T-cell (primary cell): ENCODE results near the gene OSBP. TPM values are rescaled to one million over a fixed set of nuclear protein-coding genes. Genes with fewer than 3 reads are reported as not detected.

Experiments
- ATAC-seq, 4 experiments: fragments of 200-7000 bp in 3 of 4; fragments of 150-1000 bp in 1 of 4; cut with Tn5 transposase; replicated peaks in 1 of 4; 1 replicate in 3 of 4; 2 replicates in 1 of 4; pipeline ENCODE4 v1.10.0; 2021; ENCODE audit warnings: moderate library complexity in 3 of 4, mild to moderate bottlenecking in 2 of 4, moderate number of reproducible peaks in 1 of 4
- CTCF ChIA-PET, 2 donors: fragments of 300-600 bp; sonication (Branson Sonifier 250); formaldehyde crosslinking; loops; one replicate each; lab custom pipeline; 2022; ENCODE audit warnings: antibody characterized with exemption in 2 of 2; lab: Charles Lee
- POLR2A ChIA-PET, 2 donors: fragments of 300-600 bp; sonication (Branson Sonifier 250); formaldehyde crosslinking; loops; one replicate each; lab custom pipeline; 2022; ENCODE audit warnings: antibody characterized with exemption in 2 of 2; lab: Charles Lee
- DNase-seq, 35 experiments: peaks; one replicate each; pipeline versions ENCODE4 v3.0.0 to v3.0.0-alpha.2; 2013 to 2023
- H3K27ac ChIP-seq: one replicate; pipeline ENCODE4 v1.5.1; 2013; ENCODE audit warnings: low read length
- H3K27me3 ChIP-seq, 2 experiments: replicated peaks in 1 of 2; 1 replicate in 1 of 2; 2 replicates in 1 of 2; pipeline versions ENCODE4 v1.6.1 to v1.7.0; 2013; ENCODE audit warnings: low read length in 1 of 2, mixed read lengths in 1 of 2; ENCODE audit not compliant: control insufficient read depth in 2 of 2, insufficient read depth in 2 of 2; ENCODE audit errors: extremely low read depth in 1 of 2
- H3K36me3 ChIP-seq, 2 donors: 1 replicate in 1 of 2; 2 replicates in 1 of 2; pipeline versions ENCODE4 v1.6.1 to v1.7.0; 2013; ENCODE audit warnings: low read length in 1 of 2; ENCODE audit not compliant: control insufficient read depth in 2 of 2, insufficient read depth in 1 of 2; ENCODE audit errors: extremely low read depth in 1 of 2
- H3K4me1 ChIP-seq, 2 experiments: 1 replicate in 1 of 2; 2 replicates in 1 of 2; pipeline versions ENCODE4 v1.6.1 to v1.7.0; 2013; ENCODE audit warnings: low read length in 2 of 2, mixed read lengths in 1 of 2; ENCODE audit not compliant: insufficient read depth in 2 of 2, control insufficient read depth in 1 of 2; ENCODE audit errors: extremely low read depth in 1 of 2
- H3K4me3 ChIP-seq, 2 donors: 1 replicate in 1 of 2; 2 replicates in 1 of 2; pipeline versions ENCODE4 v1.5.1 to v1.7.0; 2013; ENCODE audit warnings: mild to moderate bottlenecking in 2 of 2, low read length in 1 of 2, moderate library complexity in 1 of 2; ENCODE audit not compliant: control insufficient read depth in 1 of 2; ENCODE audit errors: extremely low read depth in 1 of 2
- H3K9me3 ChIP-seq: 2 replicates; pipeline ENCODE4 v1.7.0; 2013
- H3K27ac Mint-ChIP-seq, 2 donors: one replicate each; pipeline ENCODE4 v1.8.0; 2020 to 2021; ENCODE audit warnings: mild to moderate bottlenecking in 2 of 2, mixed read lengths in 2 of 2
- H3K27me3 Mint-ChIP-seq, 2 donors: one replicate each; pipeline ENCODE4 v1.8.0; 2021 to 2022; ENCODE audit warnings: mixed read lengths in 2 of 2
- H3K36me3 Mint-ChIP-seq: one replicate; pipeline ENCODE4 v1.8.0; 2021; ENCODE audit warnings: mixed read lengths
- H3K4me1 Mint-ChIP-seq, 3 donors: one replicate each; pipeline ENCODE4 v1.8.0; 2020 to 2022; ENCODE audit warnings: mixed read lengths in 3 of 3, mild to moderate bottlenecking in 1 of 3
- H3K4me3 Mint-ChIP-seq, 3 donors: one replicate each; pipeline ENCODE4 v1.8.0; 2020 to 2022; ENCODE audit warnings: mild to moderate bottlenecking in 3 of 3, mixed read lengths in 3 of 3, moderate library complexity in 3 of 3
- H3K9me3 Mint-ChIP-seq, 3 donors: one replicate each; pipeline ENCODE4 v1.8.0; 2020 to 2022; ENCODE audit warnings: mixed read lengths in 3 of 3
- WGBS: methylation state at CpG from one replicate; pipeline ENCODE4 v1.1.5; 2013; ENCODE audit warnings: missing lambda C conversion rate; ENCODE audit not compliant: insufficient coverage; 5-methylcytosine and 5-hydroxymethylcytosine counted together
- total RNA-seq, 35 experiments: library from RNA in 6 of 35; stranded (reverse) in 6 of 35; fragments of 120-200 nt in 1 of 35; gene quantifications; one replicate each; pipeline versions ENCODE4 v1.2.1 to v1.2.4 and lab custom pipeline; 2013 to 2026

The OSBP gene
- total RNA-seq, 5 donors from 2014 or later (not counting 1 experiment from before 2014, with no cell fraction given): 44.0 to 59.0 (median 46.2) TPM

DNA sequence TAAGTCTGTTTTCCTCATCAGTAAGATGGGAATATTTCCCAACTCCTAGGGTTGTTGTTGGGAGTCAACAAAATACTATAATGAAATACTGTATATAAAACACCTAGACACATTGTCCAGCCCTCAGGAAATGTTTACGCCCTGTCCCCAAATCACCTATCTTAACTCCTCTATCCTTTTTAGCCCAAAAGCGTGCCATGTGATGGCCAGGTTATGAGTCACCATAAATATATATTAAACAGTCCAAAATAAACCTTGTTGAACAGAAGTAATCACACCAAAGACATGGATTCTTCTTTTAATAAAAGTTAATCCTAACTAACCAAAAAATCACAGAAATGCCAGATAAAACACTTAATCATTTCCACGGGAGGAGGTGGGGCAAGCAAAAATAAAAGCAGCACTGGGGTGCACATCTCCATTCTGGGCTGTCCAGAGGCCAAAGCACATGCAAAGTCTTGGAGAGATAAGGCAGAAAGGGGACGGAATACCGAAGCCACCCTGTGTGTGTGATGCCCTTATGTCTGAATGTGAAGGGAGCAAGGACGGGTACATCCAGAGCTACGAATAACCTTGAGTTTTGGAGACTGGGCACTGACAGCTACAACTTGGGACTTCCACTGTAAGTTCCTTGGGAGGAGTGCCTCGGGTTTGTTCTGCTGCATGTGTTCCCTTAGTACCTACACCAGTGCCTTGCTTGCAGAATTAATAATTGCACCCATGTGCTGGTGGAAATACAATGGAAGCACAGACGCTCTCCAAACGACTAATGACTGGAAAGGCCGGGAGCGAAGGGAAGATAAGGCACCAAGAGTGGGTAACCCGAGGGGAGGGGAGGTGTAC is 1.1 kb downstream of the OSBP start:
- Histone ChIP-seq H3K27ac (peak overlapping the region; percentile 68), H3K36me3 (peaks cover 0 to 23% of the 10 kb centered on the region in 2 donors), H3K27me3 (no peaks in the 10 kb centered on the region), H3K4me1 (peaks cover 24% of the 10 kb centered on the region in 2 experiments), H3K4me3 (peak overlapping the region; percentile 84 to 97), H3K9me3 (no peaks in the 10 kb centered on the region)
- ChIA-PET CTCF (interaction anchor here (0.5 to 3.2 kb wide), 3 partner anchors 54 to 77 kb away, joined by 3 to 35 read pairs (median 4); partner anchors contain the start of gene PATL1 (in 1 of the 2)), POLR2A (interaction anchor here in 1 of 2 donors (1.8 to 3.4 kb wide), 2 partner anchors 48 to 54 kb away, joined by 8 to 45 read pairs; partner anchors contain the start of gene PATL1)
- Mint-ChIP-seq H3K4me1 (peaks cover 46 to 56% (median 52%) of the 10 kb centered on the region in 3 donors), H3K36me3 (peaks cover 13% of the 10 kb centered on the region), H3K27ac (peak overlapping the region; percentile 83 to 91), H3K9me3 (no peaks in the 10 kb centered on the region), H3K27me3 (no peaks in the 10 kb centered on the region), H3K4me3 (peak overlapping the region; percentile 89 to 96 (median 93))
- WGBS: 3% methylated on average over 6 of the region's 13 CpGs
- no peak for ATAC-seq
- DNase-seq: peak in 1 of 35 experiments; percentile 1

DNA sequence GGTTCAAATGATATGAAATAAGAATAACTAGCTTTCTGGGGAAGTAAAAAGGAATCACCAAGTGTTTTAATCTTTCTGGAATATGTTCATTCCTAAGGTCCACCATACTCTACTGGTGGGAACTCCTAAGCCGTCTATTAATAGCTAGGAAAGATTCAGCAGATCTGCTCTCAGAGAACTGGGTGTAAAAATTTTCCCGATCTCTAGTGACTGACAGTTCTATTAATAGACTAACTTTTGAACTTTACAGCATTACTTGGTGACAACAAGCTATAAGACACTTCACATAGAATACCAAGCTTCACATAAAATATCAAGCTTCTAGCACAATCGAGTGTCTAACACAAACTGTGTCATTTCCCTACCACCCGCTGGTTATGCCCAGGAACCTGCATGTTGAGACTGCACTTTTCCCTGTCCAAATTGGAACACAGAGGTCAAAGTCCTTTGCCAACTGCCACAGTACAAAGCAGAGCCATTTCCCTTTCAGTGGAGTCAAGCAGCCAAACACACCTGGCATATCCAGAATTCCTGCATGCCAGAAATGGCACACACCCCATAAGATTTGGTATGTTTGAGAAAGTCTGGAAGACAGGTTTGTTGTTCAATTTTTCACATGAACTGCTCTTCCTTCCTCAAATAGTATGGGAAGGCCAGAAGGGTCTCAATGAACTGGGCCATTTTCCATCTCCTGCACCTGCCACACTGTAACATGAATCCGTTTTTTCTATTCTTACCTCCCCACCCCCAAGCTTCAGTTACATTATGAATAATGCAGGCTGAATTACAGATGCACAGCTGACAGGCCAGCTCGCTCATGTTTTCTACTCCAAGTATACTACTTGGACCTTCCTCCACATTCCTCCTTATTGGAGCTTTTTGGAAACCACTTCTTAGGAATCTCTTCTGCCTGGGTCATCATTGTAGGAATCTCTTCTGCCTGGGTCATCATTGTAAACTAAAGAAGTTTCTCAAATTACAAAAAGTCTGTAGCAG is 3.7 kb downstream of the OSBP start:
- POLR2A ChIA-PET: interaction anchor here in 1 of 2 donors (0.8 kb wide), 1 partner anchor 14 kb away, joined by 3 read pairs; no protein-coding TSS in a partner anchor
- H3K4me3 ChIP-seq: no peak overlapping the region

DNA sequence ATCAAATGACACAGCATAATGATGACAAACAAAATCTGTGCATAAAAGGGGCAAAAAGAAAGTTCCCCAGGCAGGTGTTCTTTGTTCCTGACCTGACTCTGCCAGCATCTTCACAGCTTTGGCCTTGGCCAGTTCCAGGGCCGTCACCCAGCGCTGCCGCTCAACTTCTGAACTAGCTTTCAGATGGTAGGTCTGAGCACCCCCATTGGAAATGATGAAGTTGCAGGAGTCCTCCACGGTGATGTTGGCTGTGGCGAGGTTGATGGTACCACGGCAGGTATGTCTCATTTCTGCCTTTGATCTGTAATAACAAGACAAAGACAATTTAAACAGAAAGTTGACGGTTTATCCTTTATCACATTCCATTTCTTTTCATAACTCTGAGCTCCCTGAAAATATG is 5.3 kb downstream of the OSBP start:
- WGBS: 89% methylated on average over 6 of the region's 7 CpGs
- ChIA-PET POLR2A (interaction anchor here in 1 of 2 donors (0.6 kb wide), 1 partner anchor 31 kb away, joined by 4 read pairs; no protein-coding TSS in a partner anchor), CTCF (interaction anchor here in 1 of 2 donors (0.7 kb wide), 1 partner anchor 60 kb away, joined by 5 read pairs; no protein-coding TSS in a partner anchor)
- ATAC-seq (no peak), DNase-seq (no peak)
- no peaks in the 10 kb centered on the region for H3K27me3 ChIP-seq
- H3K4me1 Mint-ChIP-seq: peaks cover 65 to 78% (median 68%) of the 10 kb centered on the region in 3 donors
- H3K4me1 ChIP-seq: peaks cover 19 to 21% of the 10 kb centered on the region in 2 experiments
- no peaks in the 10 kb centered on the region for H3K9me3 Mint-ChIP-seq
- H3K27ac ChIP-seq: no peak overlapping the region
- H3K27me3 Mint-ChIP-seq: no peaks in the 10 kb centered on the region
- no peak overlapping the region for H3K4me3 ChIP-seq
- H3K4me3 Mint-ChIP-seq: no peak overlapping the region
- H3K9me3 ChIP-seq: no peaks in the 10 kb centered on the region
- H3K27ac Mint-ChIP-seq: no peak overlapping the region
- peaks cover 50% of the 10 kb centered on the region for H3K36me3 Mint-ChIP-seq
- H3K36me3 ChIP-seq: peaks cover 5 to 65% of the 10 kb centered on the region in 2 donors

More for the DNA sequence above, 3.7 kb downstream of the OSBP start:
- Mint-ChIP-seq H3K4me3 (peak overlapping the region in 1 of 3 donors; percentile 93), H3K36me3 (peaks cover 37% of the 10 kb centered on the region), H3K9me3 (no peaks in the 10 kb centered on the region), H3K4me1 (peaks cover 61 to 75% (median 67%) of the 10 kb centered on the region in 3 donors), H3K27ac (peak overlapping the region in 1 of 2 donors; percentile 56), H3K27me3 (no peaks in the 10 kb centered on the region)
- Histone ChIP-seq H3K27me3 (no peaks in the 10 kb centered on the region), H3K9me3 (no peaks in the 10 kb centered on the region), H3K27ac (no peak overlapping the region), H3K36me3 (peaks cover 5 to 49% of the 10 kb centered on the region in 2 donors), H3K4me1 (peaks cover 24% of the 10 kb centered on the region in 2 experiments)
- DNase-seq (no peak), ATAC-seq (no peak)
- CTCF ChIA-PET: interaction anchor here in 1 of 2 donors (0.6 kb wide), 1 partner anchor 11 kb away, joined by 6 read pairs; no protein-coding TSS in a partner anchor
- 72% methylated on average over 5 of the region's 6 CpGs for WGBS

DNA sequence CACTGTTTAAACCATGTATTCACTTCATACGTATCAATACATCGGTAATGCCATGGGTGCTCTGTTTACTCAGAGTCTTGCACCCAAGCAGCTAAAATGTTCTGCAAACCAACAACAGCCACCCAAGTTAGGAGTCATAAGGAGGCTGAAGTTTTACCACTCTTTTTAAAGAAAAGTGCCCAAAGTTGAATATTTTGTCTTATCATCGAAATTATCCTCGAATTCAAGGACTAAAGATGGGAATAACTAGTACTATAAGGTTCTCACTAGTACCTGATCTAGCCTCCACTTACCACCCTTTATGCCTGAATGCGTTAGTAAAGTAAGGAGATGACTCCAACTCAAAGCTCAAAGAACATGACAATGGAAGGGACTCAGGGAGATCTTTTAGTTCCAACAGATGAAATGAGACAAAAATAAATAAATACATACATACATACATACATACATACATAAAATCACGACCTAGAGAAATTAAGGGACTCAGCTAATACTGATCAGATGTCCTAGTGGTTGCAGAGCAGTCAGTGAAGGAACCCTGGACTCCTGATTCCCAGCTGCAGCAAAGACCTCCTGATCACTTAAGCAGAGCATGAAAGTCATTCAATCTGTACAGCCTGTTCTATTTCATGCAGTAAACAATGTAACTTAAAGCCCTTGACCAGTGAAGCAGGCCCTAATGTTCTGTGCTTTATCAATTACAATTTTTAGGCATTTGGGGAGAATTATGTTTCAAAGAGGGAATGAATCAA is 7.7 kb downstream of the OSBP start:
- peaks cover 10 to 84% of the 10 kb centered on the region in 2 donors for H3K36me3 ChIP-seq
- no peak for DNase-seq
- H3K9me3 ChIP-seq: no peaks in the 10 kb centered on the region
- no peaks in the 10 kb centered on the region for H3K27me3 ChIP-seq
- CTCF ChIA-PET: interaction anchor here (0.6 kb wide), 2 partner anchors 46 to 1896 kb away, joined by 4 to 15 read pairs; partner anchors contain the start of gene TMX2 (in 1 of the 2)
- POLR2A ChIA-PET: interaction anchor here in 1 of 2 donors (0.6 kb wide), 1 partner anchor 21 kb away, joined by 3 read pairs; no protein-coding TSS in a partner anchor
- H3K4me3 ChIP-seq: no peak overlapping the region
- H3K27ac ChIP-seq: no peak overlapping the region
- H3K4me1 ChIP-seq: peaks cover 1 to 5% of the 10 kb centered on the region in 2 experiments
- H3K27ac Mint-ChIP-seq: no peak overlapping the region
- peaks cover 58% of the 10 kb centered on the region for H3K36me3 Mint-ChIP-seq
- H3K27me3 Mint-ChIP-seq: no peaks in the 10 kb centered on the region
- H3K9me3 Mint-ChIP-seq: no peaks in the 10 kb centered on the region
- peaks cover 52 to 70% (median 57%) of the 10 kb centered on the region in 3 donors for H3K4me1 Mint-ChIP-seq
- ATAC-seq: no peak
- WGBS: no CpG with 5 or more reads among the region's 6 CpGs
- no peak overlapping the region for H3K4me3 Mint-ChIP-seq

DNA sequence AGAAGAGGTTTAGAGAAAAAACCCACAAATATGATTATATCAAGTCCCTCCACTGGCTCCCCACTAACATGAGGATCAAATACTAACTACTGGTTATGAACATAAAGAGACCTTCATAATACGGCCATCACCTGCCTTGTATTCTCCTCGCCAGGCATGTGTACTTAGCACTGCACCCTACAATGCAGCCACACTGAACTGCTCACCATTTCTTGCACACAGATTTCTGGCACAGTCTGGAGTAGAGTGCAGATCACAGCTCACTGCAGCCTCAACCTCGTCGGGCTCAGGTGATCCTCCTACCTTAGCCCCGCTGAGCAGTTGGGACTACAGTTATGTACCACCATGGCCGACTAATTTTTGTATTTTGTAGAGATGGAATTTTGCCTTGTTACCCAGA is 13.1 kb downstream of the OSBP start:
- H3K27me3 Mint-ChIP-seq: no peaks in the 10 kb centered on the region
- DNase-seq: no peak
- no peak overlapping the region for H3K27ac Mint-ChIP-seq
- 98% methylated on average over 3 of the region's 6 CpGs for WGBS
- ChIA-PET CTCF (interaction anchor here in 1 of 2 donors (0.6 kb wide), 1 partner anchor 507 kb away, joined by 3 read pairs; no protein-coding TSS in a partner anchor), POLR2A (interaction anchor here in 1 of 2 donors (0.9 kb wide), 1 partner anchor 9 kb away, joined by 4 read pairs; no protein-coding TSS in a partner anchor)
- peaks cover 76% of the 10 kb centered on the region for H3K36me3 Mint-ChIP-seq
- no peak overlapping the region for H3K4me3 Mint-ChIP-seq
- Histone ChIP-seq H3K4me1 (no peaks in the 10 kb centered on the region), H3K27me3 (no peaks in the 10 kb centered on the region), H3K4me3 (no peak overlapping the region), H3K9me3 (no peaks in the 10 kb centered on the region), H3K27ac (no peak overlapping the region), H3K36me3 (peaks cover 12 to 98% of the 10 kb centered on the region in 2 donors)
- H3K9me3 Mint-ChIP-seq: no peaks in the 10 kb centered on the region
- peaks cover 21 to 31% (median 27%) of the 10 kb centered on the region in 3 donors for H3K4me1 Mint-ChIP-seq
- no peak for ATAC-seq
